Bronchial epithelial cell (primary cell): ENCODE measurements around the gene TUFM. TPM values are rescaled to one million over a fixed set of nuclear protein-coding genes. Genes with fewer than 3 reads are reported as not detected.
"Not testable (repeated sequence)": the region's sequence is repeated elsewhere in the genome, so short reads cannot be mapped to it uniquely, and the experiment has no call there.

Experiments used
- DNase-seq: peaks from one replicate; pipeline ENCODE4 v3.0.0-alpha.2; 2010; ENCODE audit warnings: low read depth
- FAIRE-seq: peaks from 2 replicates; lab custom pipeline; 2011; peaks lifted over from hg19 to GRCh38; lab: Jason Lieb, UNC
- H3K27me3 ChIP-seq: 2 replicates; pipeline ENCODE4 v1.5.1; 2011; ENCODE audit warnings: low read length; ENCODE audit not compliant: control insufficient read depth, insufficient read depth
- H3K36me3 ChIP-seq: 2 replicates; pipeline ENCODE4 v1.5.1; 2011; ENCODE audit warnings: low read length; ENCODE audit not compliant: control insufficient read depth, insufficient read depth
- H3K4me3 ChIP-seq: 2 replicates; pipeline ENCODE4 v1.5.1; 2011; ENCODE audit warnings: mild to moderate bottlenecking, low read depth, low read length, control low read depth
- CTCF ChIP-seq: IDR thresholded peaks from 2 replicates; pipeline ENCODE4 v1.5.1; 2011; ENCODE audit warnings: mild to moderate bottlenecking, moderate library complexity, low read length, control low read depth, inconsistent platforms; ENCODE audit not compliant: insufficient read depth, severe bottlenecking
- total RNA-seq: library from RNA; depleted of rRNA; stranded (reverse); fragments of >200 nt; gene quantifications from 2 replicates; pipeline ENCODE4 v1.2.1, GENCODE V29; 2014

The TUFM gene
- total RNA-seq, 1 donor from 2014 or later = 176 TPM

DNA sequence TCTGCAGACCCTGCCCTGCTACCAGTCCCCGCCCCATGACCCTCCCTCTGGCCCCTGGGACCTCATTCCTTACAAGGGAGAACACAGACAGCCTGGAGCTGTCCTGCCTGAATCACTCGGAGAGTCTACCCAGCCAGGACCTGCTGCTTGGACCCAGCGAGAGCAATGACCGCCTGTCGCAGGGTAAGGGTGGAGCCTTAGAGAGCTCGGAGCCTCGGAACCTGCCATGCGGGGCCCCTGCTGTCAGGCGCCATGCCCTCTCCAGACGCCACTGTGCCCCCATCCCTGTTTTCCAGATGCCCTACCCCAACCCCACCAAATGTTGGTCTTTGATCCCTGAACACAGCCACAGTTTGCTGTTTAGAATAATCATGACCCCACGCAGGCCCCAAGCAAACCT, 23.1 kb upstream of the TUFM start:
- Histone ChIP-seq H3K27me3 (no peaks in the 10 kb centered on the region), H3K4me3 (no peak overlapping the region), H3K36me3 (peaks cover 24% of the 10 kb centered on the region)
- DNase-seq (no peak), FAIRE-seq (no peak)
- TF ChIP-seq CTCF = no peak

DNA sequence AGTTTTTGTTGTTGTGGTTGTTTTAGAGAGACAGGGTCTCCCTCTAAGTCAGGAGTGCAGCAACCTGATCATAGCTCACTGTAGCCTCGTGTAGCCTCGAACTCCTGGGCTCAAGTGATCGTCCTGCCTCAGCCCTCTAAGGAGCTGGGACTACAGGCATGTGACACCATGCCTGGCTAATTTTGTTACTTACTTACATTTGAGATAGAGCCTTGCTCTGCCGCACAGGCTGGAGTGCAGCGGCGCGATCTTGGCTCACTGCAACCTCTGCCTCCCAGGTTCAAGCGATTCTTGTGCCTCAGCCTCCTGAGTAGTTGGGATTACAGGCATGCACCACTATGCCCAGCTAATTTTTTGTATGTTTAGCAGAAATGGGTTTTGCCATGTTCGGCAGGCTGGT, 21.5 kb upstream of the TUFM start:
- H3K27me3 ChIP-seq, DNase-seq, H3K4me3 ChIP-seq, FAIRE-seq: not testable (repeated sequence)
- H3K36me3 ChIP-seq = peaks cover 20% of the 10 kb centered on the region

- H3K4me3 ChIP-seq = no peak overlapping the region
- FAIRE-seq = no peak
Measured at GRCh38 chr16:28867241-28867640, 21.1 kb upstream of the TUFM start.

DNA sequence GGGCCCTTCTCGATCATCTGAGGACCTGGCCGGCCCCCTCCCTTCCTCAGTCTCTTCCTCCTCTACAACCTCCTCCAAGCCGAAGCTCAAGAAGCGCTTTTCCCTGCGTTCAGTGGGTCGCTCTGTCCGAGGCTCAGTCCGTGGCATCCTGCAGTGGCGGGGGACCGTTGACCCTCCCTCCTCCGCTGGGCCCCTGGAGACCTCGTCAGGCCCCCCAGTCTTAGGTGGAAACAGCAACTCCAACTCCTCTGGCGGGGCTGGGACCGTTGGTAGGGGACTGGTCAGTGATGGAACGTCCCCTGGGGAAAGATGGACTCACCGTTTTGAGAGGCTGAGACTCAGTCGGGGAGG, 20.3 kb upstream of the TUFM start:
- DNase-seq (no peak), FAIRE-seq (no peak)
- H3K4me3 ChIP-seq = no peak overlapping the region
- H3K36me3 ChIP-seq = peaks cover 18% of the 10 kb centered on the region
- TF ChIP-seq CTCF = no peak
- no peaks in the 10 kb centered on the region for H3K27me3 ChIP-seq

More at GRCh38 chr16:28867241-28867640, 21.1 kb upstream of the TUFM start:
- no peak for TF ChIP-seq CTCF
- Histone ChIP-seq H3K36me3 (peaks cover 20% of the 10 kb centered on the region), H3K27me3 (no peaks in the 10 kb centered on the region)
- DNase-seq = no peak

DNA sequence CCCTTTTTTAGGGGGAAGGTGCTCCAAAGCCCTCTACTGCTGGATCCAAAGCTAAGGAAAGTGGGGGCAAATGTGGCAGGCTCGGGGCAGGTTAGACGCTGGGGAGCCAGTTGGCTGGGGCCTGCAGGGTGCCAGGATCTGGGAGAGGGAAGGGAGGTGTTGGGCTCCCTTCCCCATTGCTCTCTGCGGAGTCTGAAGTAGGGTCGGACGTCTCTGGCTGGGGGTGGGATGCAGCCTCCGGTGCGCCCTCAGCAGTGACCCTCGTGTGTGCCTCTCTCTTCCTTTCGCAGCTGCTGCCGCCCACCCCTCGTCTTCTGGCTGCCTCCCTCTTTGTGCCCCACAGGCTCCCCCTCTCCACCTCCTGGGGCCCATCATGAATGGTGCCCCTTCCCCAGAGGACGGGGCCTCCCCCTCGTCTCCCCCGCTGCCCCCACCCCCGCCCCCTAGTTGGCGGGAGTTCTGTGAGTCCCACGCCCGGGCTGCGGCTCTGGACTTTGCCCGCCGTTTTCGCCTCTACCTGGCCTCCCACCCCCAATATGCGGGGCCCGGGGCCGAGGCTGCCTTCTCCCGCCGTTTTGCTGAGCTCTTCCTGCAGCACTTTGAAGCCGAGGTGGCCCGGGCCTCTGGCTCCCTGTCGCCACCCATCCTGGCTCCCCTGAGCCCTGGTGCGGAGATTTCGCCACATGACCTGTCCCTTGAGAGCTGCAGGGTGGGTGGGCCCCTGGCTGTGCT, 19.7 kb upstream of the TUFM start:
- no peak for DNase-seq
- TF ChIP-seq CTCF = no peak
- FAIRE-seq = no peak
- H3K27me3 ChIP-seq = no peaks in the 10 kb centered on the region
- H3K4me3 ChIP-seq = no peak overlapping the region
- H3K36me3 ChIP-seq = peaks cover 17% of the 10 kb centered on the region

GRCh38 chr16:28865001-28865688, 19.0 kb upstream of the TUFM start:
- Histone ChIP-seq H3K4me3 (no peak overlapping the region), H3K27me3 (no peaks in the 10 kb centered on the region), H3K36me3 (peaks cover 14% of the 10 kb centered on the region)
- DNase-seq (no peak), FAIRE-seq (no peak)
- no peak for TF ChIP-seq CTCF
